ENCODE measurements around the gene ANKRD18B.

GRCh38 chr9:33475357-33475756 is 48.7 kb upstream of the ANKRD18B start:
- no peak for TF ChIP-seq CTCF (IDR thresholded peaks at IDR 0.05)
- TF ChIP-seq POLR2A (IDR thresholded peaks at IDR 0.05) = no peak
